ENCODE measurements around the gene NKX2-8. TPM values are rescaled to one million over a fixed set of nuclear protein-coding genes. Genes with fewer than 3 reads are reported as not detected.

The NKX2-8 gene
- total RNA-seq: not detected in 2 replicates
- not detected for polyA plus RNA-seq (2012)

- DNase-seq (ENCODE audit: low read depth): no peak
These were observed at the start of gene NKX2-8 for GRCh38 chr14:36582011-36582873. Gene NKX2-8 (minus strand): TSS chr14:36582614. CDS start chr14:36582389, 225 bp downstream.

- DNase-seq (ENCODE audit: low read depth): no peak
These were observed 45.6 kb upstream of the NKX2-8 start for GRCh38 chr14:36627981-36628380.

- no peak for DNase-seq (ENCODE audit: low read depth)
These were observed 43.7 kb upstream of the NKX2-8 start for GRCh38 chr14:36626151-36626550.

DNA sequence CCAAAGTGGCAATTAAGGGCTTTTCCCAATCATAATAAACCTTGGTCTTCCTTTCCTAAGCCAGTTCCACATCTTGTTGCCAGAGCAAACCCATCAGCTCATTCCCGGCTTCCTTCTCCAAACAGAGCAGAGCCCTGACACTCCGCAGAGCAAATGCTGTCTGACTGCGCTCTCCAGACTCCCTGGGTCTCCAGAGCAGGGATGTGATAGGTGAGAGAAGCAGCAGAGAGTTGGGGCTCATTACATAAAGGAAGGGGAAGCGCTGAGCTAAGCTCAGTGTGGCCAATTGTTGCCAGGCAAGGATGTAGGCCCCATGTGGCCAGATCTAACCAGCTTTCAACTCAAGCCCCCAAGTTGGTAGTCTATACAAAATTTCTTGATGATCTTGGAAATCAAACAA, 43.0 kb upstream of the NKX2-8 start:
- DNase-seq (ENCODE audit: low read depth): no peak

DNA sequence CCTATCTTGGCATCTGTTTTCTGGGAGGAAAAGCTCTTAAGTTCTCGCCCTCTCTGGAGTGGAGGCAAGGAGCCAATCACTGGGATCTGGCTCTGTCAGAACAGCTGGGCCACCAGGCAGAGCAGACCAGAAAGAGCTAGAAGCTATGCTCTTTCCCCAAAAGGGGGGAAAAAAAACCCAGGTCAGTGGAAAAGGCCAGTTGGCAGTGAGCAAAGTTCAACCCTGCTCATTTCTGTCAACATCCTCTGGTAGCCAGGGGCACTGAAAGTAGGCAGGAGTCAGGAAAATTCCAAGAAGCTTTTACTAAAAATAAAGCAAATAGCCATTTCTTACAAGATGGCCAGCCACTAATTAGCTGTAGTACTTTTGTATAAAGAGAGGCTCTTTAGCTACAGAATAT, 42.6 kb upstream of the NKX2-8 start:
- DNase-seq (ENCODE audit: low read depth): no peak

DNA sequence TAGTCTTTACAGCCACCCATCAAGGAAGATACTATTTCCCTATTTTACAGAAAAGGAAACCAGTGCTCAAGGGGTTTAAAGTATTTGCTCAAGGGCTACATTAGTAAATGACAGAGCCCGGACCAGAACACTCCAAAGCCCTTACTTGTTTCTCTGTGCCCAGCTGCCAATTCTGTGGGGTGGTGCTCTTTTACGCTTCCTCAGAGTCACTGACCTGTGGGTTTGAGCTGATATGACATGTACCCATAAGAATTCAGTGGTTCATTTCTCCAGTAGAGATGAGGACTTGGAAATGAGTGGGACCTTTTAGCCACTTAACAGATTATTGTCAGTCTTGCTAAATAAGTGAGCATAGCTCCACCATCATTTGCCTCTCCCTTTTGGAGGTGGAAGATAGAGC, 37.4 kb upstream of the NKX2-8 start:
- peak; percentile 52 for DNase-seq (ENCODE audit: low read depth)

DNA sequence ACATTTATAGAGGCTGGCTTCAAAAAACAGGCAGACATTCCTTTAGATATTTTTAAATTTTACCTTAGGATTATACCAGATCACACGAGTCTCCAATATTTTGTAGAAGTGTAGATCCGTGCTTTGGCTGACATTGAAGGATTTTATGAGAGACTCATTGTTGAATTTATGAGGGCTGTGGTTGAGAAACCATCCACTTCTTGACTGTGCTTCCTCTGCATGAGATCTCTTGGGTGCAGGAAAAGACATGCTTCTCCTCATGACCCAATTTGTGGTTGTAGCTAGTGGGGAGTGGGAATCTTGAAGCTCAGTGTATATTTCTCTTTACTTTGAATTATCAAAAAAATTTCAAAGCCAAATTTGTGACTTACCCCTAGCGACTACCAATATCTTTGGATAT, 36.7 kb upstream of the NKX2-8 start:
- DNase-seq (ENCODE audit: low read depth): peak; percentile 2

DNA sequence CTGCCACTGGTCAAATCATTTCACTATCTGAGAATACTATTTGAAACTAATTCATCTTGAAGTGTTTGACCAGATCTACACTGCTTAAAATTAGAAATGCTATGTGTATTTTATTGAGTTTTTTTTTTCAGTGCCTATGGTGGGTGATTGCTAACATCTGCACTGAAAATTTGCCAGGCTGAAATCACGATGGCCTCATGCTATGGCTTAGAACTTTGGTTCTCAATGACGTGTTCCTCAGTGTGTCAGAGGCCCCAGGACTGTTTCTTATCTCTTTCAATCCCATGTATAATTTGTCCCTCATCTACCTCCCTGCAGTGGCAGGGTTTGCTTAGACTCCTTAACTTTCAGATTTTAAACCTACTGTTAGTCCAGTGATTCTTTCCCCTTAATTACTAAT, 36.2 kb upstream of the NKX2-8 start:
- no peak for DNase-seq (ENCODE audit: low read depth)

- DNase-seq (ENCODE audit: low read depth): peak; percentile 30
These were observed 35.4 kb upstream of the NKX2-8 start for GRCh38 chr14:36617824-36618223.

- DNase-seq (ENCODE audit: low read depth): peak; percentile 16
These were observed 23.1 kb upstream of the NKX2-8 start for GRCh38 chr14:36605506-36605857.

DNA sequence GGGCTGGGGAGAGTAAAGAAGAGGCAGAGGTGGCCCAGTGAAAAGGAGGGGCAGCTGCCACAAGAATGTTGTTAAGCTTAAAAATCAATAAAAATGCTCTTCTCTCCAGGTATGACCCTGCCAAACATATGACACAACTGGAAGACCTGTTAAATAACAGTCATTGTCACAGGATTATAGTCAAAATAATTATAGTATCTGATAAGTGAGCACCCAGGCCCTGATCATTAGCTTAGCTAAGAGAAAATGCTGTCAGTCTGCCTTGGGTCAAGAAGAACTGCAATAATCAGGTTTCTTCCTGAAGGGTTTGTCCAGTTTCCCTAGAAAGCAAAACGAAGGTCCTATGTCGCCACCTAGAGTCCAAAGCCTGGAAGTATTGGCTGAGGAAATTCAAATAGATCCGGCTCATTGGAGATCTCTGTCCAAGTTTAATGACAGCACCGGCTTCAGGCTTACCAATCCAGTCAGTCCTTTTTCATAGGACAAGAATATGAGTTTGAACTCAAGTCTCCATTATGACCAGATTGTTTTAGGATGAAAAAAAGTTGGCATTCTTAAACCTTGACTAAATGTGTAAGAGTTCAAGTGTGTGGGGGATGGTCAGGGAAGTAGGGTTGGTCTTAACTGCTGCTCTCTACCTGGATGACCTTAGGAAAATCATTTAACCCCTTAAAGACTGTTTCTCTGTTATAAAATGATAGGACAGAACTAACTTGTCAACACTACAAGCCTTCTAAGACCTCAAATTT, 22.5 kb upstream of the NKX2-8 start:
- DNase-seq (ENCODE audit: low read depth): peak; percentile 86

DNA sequence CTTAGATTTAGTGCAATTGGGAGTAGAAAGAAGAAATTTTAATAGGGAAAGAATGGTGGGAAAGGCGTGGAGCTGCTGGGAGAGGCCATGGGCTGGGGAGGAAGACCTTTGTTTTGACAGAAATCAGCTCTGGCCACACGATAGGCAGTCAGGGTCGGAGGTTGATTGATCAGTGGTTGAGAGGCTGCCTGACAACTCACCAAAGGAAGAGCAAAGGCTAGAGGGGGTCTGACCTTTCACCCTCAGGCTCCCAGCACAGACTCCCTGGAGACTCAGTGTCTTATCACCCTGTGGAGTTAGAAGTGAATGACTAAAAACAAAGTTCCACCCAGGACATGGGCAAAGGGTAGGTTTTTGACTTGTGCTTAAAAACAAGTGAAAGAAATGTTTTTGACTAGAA, 18.0 kb upstream of the NKX2-8 start:
- no peak for DNase-seq (ENCODE audit: low read depth)

DNA sequence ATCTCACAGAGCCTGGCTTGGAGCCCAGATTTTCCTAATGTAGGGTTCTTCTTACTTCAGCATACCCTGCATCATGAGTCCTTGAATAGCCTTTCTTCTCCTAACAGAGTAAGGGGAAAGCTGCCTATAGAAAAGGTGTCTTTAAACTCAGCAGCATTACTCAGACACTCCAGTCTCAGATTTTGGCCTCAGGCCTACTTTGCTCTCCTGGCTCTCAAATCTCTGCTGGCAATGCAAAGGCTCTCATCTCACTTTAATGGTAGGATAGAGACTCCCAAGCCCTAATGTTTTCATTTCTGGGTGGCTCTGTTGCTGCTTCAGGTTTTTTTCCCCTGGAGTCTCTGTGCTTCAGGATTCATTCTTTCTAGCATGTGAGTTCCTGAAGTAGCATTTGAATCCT, 9.1 kb upstream of the NKX2-8 start:
- DNase-seq (ENCODE audit: low read depth): no peak

GRCh38 chr14:36588788-36589187, 6.4 kb upstream of the NKX2-8 start:
- no peak for DNase-seq (ENCODE audit: low read depth)

- DNase-seq (ENCODE audit: low read depth): no peak
These were observed 5.7 kb upstream of the NKX2-8 start for GRCh38 chr14:36588119-36588518.

GRCh38 chr14:36585100-36585499, 2.7 kb upstream of the NKX2-8 start:
- DNase-seq (ENCODE audit: low read depth): no peak

- DNase-seq (ENCODE audit: low read depth): no peak
These were observed 1.7 kb upstream of the NKX2-8 start for GRCh38 chr14:36583893-36584811.

GRCh38 chr14:36583242-36583892, 953 bp upstream of the NKX2-8 start:
- DNase-seq (ENCODE audit: low read depth): no peak

DNA sequence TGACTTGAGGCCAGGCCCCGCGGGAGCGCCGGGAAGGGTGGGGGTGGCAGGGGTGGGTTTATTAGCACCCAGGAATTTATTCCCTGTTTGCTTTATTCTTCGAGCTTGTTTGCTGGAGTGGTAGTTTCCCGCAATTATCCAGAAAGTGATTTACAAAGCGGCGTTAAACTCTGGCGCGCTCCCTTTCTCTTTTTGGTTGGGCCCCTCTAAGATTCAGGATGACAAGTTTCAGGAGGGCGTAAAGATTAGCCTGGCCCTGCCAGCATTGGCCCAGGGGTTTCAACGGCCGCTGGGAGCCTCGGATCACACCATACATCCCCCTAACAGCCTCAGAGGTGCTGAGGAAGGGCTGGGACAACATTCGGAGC, 444 bp upstream of the NKX2-8 start:
- DNase-seq (ENCODE audit: low read depth): no peak

DNA sequence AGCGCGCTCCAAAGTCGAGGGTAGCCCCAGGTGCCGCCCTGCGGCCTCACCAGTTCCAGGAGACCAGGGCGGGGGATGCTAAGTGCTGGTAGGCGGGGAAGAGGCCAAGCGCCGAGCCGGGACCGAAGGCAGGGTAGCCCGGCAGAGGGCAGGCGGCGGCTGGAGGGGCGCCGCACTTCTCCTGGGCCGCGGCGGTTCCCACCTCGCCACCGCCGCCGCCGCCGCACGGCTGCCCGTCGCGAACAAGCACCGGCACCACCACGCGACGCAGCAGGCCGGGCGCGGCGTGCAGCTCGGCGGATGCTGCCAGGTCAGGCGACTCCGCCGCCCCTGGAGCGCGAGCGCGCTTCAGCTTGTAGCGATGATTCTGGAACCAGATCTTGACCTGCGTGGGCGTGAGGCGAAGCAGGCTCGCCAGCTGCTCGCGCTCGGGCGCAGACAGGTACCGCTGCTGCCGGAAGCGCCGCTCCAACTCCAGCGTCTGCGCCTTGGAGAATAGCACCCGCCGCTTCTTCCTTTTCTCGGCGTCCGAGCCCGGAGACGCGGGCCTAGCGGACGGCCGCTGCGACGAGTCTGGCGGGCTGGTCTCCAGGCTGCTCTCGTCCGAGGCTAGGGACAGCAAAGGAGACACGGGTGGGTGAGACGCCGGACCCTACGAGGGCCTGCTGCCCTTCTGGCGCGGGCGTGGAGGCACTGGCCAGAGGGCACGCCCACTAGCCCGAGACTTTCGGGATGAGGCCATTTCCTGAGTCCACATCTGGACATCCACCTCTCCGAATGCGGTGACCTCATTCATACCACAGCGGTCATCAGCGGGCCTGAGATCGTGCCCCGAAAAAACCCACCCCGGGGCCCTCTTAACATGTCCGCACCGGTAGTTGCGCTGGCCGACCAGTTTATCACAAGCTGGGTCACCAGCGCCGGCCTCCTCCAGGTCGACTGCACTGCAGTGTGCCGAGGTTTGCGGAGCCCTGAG, 1.3 kb downstream of the NKX2-8 start:
- DNase-seq (ENCODE audit: low read depth): peak; percentile 3

Data from myocyte (in vitro differentiated cells).